Adrenal gland (tissue), 5 donors: ENCODE data around the gene VSIR.

Experiments
- POLR2A ChIP-seq, 2 donors: fragments of 450-650 bp; IDR thresholded peaks; one replicate each; pipeline ENCODE4 v1.6.1; 2017; ENCODE audit warnings: antibody characterized with exemption in 2 of 2, mild to moderate bottlenecking in 2 of 2, moderate library complexity in 1 of 2
- TF ChIP-seq, protein P1 (sequence below), 6 experiments: fragments of 450-650 bp in 4 of 6; fragments of 200-600 bp in 2 of 6; sonication (generic) in 1 of 6; IDR thresholded peaks; 1 replicate in 5 of 6; 2 replicates in 1 of 6; pipeline versions ENCODE4 v1.5.1 to v1.8.0; 2016 to 2021; ENCODE audit warnings: antibody characterized with exemption in 6 of 6, mild to moderate bottlenecking in 2 of 6, moderate library complexity in 1 of 6
- donor health status: DM: no; HTN: no; CAD: no.

DNA sequence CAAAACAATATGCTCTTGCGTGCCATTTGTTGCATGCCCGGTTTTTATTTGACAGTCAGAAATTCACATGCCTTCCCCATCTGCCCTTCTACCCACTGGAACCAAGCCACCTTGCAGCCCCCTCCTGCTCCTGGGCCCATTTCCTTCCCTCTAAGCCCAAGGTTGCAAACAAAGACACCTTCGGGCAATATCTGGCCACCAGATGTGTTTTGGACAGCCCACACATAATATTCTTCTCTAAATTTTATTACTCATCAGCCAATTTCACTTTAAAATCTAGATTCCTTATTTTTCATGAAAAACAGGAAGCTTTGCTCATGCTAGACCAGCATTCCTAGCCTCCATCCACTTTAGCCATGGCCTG lies 35.5 kb downstream of the VSIR start:
- TF ChIP-seq, protein P1, sequence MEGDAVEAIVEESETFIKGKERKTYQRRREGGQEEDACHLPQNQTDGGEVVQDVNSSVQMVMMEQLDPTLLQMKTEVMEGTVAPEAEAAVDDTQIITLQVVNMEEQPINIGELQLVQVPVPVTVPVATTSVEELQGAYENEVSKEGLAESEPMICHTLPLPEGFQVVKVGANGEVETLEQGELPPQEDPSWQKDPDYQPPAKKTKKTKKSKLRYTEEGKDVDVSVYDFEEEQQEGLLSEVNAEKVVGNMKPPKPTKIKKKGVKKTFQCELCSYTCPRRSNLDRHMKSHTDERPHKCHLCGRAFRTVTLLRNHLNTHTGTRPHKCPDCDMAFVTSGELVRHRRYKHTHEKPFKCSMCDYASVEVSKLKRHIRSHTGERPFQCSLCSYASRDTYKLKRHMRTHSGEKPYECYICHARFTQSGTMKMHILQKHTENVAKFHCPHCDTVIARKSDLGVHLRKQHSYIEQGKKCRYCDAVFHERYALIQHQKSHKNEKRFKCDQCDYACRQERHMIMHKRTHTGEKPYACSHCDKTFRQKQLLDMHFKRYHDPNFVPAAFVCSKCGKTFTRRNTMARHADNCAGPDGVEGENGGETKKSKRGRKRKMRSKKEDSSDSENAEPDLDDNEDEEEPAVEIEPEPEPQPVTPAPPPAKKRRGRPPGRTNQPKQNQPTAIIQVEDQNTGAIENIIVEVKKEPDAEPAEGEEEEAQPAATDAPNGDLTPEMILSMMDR (IDR thresholded peaks at IDR 0.05) = no peak
- TF ChIP-seq POLR2A (IDR thresholded peaks at IDR 0.05) = no peak
